ENCODE measurements around the gene CIAO3.

GRCh38 chr16:749010-749409, 8.2 kb upstream of the CIAO3 start:
- TF ChIP-seq POLR2A (IDR thresholded peaks at IDR 0.05) (no peak), CTCF (IDR thresholded peaks at IDR 0.05) (no peak), EP300 (IDR thresholded peaks at IDR 0.05) (no peak), POLR2AphosphoS5 (IDR thresholded peaks at IDR 0.05) (no peak)

All from upper lobe of left lung (tissue), 4 donors.